ENCODE results near the gene HMGB1.

Gene HMGB1

GRCh38 chr13:30406779-30407416, 58.8 kb downstream of the HMGB1 start:
- Histone ChIP-seq H3K9me3 (ENCODE audit: control insufficient read depth, low read length) (no peaks in the 10 kb centered on the region), H3K4me3 (ENCODE audit: insufficient read depth, low read depth, low read length, poor library complexity, severe bottlenecking) (no peak overlapping the region), H3K27me3 (replicated peaks; ENCODE audit: control insufficient read depth, insufficient read depth, low read length, poor library complexity, severe bottlenecking) (no peaks in the 10 kb centered on the region), H3K4me1 (ENCODE audit: control insufficient read depth, insufficient read depth, low read length, poor library complexity, severe bottlenecking) (peaks cover 9% of the 10 kb centered on the region), H3K36me3 (ENCODE audit: control insufficient read depth, insufficient read depth, low read length) (no peaks in the 10 kb centered on the region), H3K27ac (ENCODE audit: insufficient read depth, low read length, poor library complexity, severe bottlenecking) (no peak overlapping the region)
- DNase-seq, result no peak
